ENCODE measurements around the gene SHISA7. TPM values are rescaled to one million over a fixed set of nuclear protein-coding genes. Genes with fewer than 3 reads are reported as not detected.

Gene SHISA7
- total and polyA plus RNA-seq, 2 experiments from 2014 or later = not detected

- DNase-seq (ENCODE audit: low read depth in 1 of 2, low spot score in 1 of 2) = no peak
- Histone ChIP-seq H3K27ac (peak overlapping the region; percentile 7), H3K9me3 (ENCODE audit: low read depth) (no peaks in the 10 kb centered on the region), H3K36me3 (peaks cover 32% of the 10 kb centered on the region), H3K27me3 (no peaks in the 10 kb centered on the region), H3K4me1 (ENCODE audit: low read depth) (no peaks in the 10 kb centered on the region), H3K4me3 (no peak overlapping the region)
- no peak for TF ChIP-seq CTCF (IDR thresholded peaks at IDR 0.05; ENCODE audit: low read depth, low read length)
Measured at GRCh38 chr19:55400281-55401087, 42.6 kb downstream of the SHISA7 start.

- no peaks in the 10 kb centered on the region for H3K4me1 ChIP-seq (ENCODE audit: low read depth)
- no peak for DNase-seq (ENCODE audit: low read depth in 1 of 2, low spot score in 1 of 2)
- H3K9me3 ChIP-seq (ENCODE audit: low read depth) = no peaks in the 10 kb centered on the region
- H3K4me3 ChIP-seq = no peak overlapping the region
- TF ChIP-seq CTCF (IDR thresholded peaks at IDR 0.05; ENCODE audit: low read depth, low read length) = no peak
- no peaks in the 10 kb centered on the region for H3K27me3 ChIP-seq
- peaks cover 25% of the 10 kb centered on the region for H3K36me3 ChIP-seq
- H3K27ac ChIP-seq = no peak overlapping the region
Measured at GRCh38 chr19:55398200-55398925, 44.7 kb downstream of the SHISA7 start.

- Histone ChIP-seq H3K4me3 (no peak overlapping the region), H3K27me3 (no peaks in the 10 kb centered on the region), H3K4me1 (ENCODE audit: low read depth) (no peaks in the 10 kb centered on the region), H3K36me3 (peaks cover 18% of the 10 kb centered on the region), H3K9me3 (ENCODE audit: low read depth) (no peaks in the 10 kb centered on the region), H3K27ac (no peak overlapping the region)
- peak in 1 of 2 donors; percentile 31 for DNase-seq (ENCODE audit: low read depth in 1 of 2, low spot score in 1 of 2)
- TF ChIP-seq CTCF (IDR thresholded peaks at IDR 0.05; ENCODE audit: low read depth, low read length) = no peak
Measured at GRCh38 chr19:55392820-55393761, 50.0 kb downstream of the SHISA7 start.

- no peaks in the 10 kb centered on the region for H3K9me3 ChIP-seq (ENCODE audit: low read depth)
- H3K4me1 ChIP-seq (ENCODE audit: low read depth) = peaks cover 5% of the 10 kb centered on the region
- no peak overlapping the region for H3K4me3 ChIP-seq
- H3K27ac ChIP-seq = no peak overlapping the region
- no peak for DNase-seq (ENCODE audit: low read depth in 1 of 2, low spot score in 1 of 2)
- TF ChIP-seq CTCF (IDR thresholded peaks at IDR 0.05; ENCODE audit: low read depth, low read length) = no peak
- no peaks in the 10 kb centered on the region for H3K27me3 ChIP-seq
- H3K36me3 ChIP-seq = peaks cover 26% of the 10 kb centered on the region
Measured at GRCh38 chr19:55391702-55392615, 51.1 kb downstream of the SHISA7 start.
